HG03439 (cell line): ENCODE data around the gene PCBD2.
"Not testable (repeated sequence)": the region's sequence is repeated elsewhere in the genome, so short reads cannot be mapped to it uniquely, and the experiment has no call there.

Experiments
- ATAC-seq: cut with Tn5 transposase; IDR thresholded peaks from one replicate; pipeline ENCODE4 v1.9.1; 2021; ENCODE audit warnings: mild to moderate bottlenecking, moderate library complexity; ENCODE audit not compliant: unreplicated experiment

The PCBD2 gene

DNA sequence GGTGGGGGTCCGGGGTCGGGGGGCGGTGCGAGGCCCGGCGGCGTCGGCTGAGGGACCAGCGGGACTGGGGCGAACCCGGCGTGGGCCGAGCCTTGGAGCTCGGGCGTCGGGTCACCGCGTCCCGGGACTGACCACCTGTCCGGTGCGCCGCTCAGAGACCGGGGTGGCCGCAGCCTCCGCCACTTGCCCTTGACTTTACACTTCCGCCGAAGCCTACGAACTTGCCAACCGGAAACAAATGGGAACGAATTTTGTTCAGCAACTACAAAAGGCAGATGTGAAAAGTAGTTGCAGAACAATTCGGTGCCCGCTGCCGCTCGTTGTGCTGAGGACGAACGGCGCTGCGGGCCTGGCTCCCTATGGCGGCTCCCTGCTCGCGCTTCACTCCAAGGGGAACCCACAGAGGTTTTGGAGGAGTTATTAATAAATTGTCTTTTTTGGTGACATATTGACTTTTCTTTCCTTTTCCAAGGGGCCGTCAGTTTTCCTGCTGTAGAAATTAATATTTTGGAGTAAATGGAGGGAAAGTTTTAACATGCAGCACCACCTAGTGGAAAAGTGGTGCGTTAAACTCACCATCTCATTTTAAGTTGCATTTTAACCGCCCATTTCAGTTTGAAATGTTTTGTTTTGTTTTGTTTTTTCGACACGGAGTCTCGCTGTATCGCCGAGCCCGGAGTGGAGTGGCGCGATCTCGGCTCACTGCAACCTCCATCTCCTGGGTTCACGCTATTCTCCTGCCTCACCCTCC lies 490 bp downstream of the PCBD2 start:
- ATAC-seq = peak; percentile 40

DNA sequence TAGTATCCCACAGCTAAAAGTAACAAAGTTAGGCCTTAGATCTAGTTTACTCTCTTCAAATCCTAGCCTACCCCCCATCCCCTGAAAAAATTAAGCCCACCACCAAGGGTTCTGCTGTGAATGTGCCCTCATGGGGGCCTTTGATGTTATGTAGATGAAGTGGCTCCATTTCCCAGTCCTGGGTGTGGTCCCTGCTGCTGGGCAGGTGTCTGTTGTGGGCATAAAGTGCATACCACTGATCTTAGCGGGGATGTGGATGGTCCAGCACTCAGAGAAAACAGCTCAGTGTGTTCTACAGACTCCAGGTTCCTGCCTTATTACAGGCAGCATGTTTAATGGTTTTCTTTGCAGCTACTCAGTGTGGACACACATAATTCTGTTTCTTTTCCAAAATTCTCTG lies 1.9 kb downstream of the PCBD2 start:
- no peak for ATAC-seq

DNA sequence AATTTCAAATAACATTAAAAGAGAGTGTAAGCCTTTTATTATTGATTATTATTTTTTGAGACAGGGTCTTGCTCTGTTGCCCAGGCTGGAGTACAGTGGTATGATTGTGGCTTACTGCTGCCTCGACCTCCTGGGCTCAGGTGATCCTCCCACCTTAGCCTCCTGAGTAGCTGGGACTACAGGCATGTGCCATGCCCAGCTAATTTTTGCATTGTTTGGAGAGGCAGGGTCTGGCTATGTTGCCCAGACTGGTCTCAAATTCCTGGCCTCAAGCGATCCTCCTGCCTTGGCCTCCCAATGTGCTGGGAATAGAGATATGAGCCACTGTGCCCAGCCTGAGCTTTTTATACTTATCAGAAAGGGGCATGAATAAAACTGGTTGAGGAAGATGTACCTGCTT lies 5.8 kb downstream of the PCBD2 start:
- not testable (repeated sequence) for ATAC-seq

DNA sequence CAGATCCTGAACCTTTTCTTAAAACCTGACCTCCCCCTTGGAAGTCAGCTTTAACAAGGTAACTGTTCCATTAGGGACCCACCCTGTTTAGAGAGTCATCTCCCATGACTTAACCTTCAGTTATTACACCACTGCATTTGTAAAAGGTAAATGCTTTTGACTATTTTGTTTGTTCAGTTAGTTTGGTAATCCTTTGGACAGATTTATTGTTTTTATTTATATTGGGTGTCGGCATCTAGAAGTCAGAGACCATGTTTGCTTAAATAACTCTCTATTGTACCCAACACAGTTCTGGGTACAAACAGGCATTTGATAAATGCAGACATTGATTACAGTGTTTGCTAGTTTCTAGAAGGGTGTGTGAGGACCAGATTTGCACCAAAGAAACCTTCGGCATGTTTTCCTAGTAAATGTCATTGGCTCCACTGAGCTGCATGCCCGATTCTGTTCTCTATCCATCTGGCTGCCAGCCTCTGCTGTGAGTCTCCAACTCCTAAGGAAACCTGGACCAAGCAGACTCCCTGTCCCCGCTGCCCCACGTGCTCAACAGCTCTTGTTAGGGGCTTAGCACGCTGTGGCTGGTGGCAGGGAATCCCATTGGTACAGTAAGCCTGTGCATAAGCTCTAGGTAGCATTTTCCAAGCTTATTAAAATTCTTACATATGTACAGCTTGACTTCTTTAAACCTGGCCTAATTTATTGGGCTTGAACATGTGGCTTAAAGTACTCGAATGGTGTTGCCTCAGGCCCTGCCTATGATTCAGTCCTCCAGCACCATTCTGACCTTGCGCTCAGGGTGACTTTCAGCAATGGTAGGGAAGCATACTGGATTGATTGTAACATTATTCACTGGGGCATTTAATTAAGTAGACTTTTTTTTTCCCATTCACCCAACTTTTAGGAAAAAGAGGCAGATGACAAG lies 6.6 kb downstream of the PCBD2 start:
- ATAC-seq = no peak

DNA sequence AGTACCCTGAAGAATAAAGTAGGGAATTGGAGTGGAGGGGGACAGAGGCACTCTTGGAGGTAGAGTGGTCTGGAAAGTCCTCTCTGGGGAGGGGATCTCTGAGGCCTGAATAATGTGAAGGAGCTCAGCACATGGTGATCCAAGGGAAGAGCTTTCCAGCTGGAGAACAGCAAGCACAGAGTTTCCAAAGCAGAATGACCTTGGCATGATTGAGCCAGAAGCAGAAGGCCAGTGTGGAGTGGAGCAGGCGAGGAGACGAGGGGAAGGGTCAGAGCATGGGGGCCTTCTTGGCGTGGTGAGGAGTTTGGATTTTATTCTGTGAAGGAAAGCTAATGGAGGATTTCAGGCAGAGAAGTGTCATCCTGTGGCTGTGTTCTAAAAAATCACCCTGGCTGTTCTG lies 8.3 kb downstream of the PCBD2 start:
- ATAC-seq = no peak

DNA sequence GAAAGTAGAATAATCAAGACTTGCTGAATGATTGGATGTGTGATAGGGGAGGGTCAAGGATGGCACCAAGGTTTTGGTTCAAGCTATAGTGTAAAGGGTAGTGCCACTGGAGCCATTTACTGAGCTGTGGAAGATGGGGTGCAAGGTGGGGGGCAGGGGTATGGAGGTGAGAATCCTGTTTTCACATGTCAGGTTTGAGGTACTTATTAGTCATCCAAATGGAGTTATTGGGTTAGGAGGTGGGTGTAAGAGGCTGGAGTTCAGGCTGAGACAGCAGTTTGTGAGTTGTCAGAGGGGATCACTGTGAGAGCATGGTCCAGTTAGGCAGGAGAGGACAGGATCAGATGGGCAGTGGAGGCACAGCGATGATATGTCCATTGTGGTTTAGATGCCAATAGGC lies 8.9 kb downstream of the PCBD2 start:
- no peak for ATAC-seq

DNA sequence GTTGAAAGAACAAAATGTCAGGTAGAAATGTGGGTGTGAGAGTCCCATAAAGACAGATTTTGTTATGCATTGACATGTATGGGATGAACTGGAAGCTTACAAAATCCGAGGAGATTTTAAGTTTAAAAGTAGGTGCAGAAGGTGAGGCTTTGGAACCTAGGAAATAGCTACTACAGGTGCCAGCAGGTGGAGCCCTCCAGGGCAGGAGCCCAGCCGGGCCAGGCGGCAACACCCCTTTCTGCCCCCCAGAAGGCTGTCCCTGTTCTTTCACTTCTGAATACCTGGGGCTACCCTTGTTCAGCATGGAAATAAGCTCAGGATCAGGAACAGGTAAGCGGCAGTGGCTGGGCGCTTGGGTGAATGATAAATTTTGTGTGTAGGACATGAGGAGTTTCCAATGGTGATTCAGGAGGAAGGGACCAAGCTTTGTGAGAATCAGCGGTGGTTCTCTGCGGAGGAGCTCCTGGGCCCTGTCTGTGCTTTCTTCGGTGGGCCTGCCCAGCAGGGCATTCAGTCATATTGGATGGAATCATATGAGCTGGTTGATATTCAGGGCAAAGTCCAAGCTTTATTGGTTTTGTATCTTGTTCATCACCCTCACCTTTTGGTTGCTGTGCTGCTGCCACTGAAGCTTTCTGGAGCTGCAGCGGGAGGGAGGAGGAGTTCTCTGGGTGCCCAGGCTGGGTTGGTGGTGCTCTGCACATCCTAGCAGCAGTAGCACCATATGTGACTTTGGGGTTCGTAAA lies 12.3 kb downstream of the PCBD2 start:
- no peak for ATAC-seq

DNA sequence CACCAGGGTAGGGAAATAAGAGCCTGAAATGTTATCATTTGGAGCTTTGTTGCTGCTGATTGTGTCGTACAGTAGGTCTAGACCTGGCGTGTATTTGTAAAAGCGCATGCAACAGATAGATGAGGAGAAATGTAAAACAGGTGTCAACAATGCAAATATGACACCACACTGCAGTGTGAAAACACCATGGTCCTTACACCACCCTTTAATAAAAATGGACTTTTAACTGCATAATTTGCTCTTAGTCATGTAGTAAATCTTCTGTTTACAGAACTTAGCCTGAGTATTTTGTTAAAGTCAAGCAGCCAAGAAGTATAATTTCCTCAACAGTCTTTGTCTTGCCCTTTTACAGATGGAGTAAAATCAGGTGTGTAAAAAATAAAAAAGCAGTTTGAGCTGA lies 13.9 kb downstream of the PCBD2 start:
- ATAC-seq = no peak

DNA sequence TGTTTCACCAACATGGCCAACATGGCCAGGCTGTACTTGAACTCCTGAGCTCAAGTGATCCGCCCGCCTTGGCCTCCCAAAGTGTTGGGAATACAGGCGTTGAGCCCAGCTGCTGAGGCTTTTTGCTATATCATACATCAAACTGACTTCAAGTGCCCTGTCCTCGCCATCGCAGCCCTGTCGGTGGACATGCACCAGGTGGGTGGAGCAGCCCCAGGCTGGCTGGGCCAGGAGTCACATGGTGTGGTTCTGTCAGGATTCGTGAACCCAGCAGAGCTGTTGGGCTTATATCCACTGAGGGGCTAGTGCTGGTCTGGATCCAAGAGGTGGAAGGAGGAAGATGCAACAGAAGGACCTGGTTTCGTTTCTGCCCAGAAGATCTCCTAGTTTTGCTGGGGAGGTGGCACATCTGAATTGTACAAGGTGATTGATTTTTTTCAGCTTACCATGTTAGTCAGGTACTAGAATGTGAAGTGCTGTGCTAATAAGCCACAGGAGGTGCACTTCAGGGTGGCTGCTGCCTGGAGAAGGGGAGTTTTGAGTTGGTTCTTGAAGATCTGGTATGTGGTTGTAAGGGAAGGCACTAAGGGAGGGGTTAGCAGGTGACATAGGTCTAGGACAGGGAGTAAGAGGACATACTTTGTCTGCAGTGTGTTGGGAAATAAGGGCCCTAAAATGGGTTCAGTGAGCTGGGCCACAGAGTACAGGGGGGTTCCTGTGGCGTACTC lies 16.1 kb downstream of the PCBD2 start:
- ATAC-seq = no peak

DNA sequence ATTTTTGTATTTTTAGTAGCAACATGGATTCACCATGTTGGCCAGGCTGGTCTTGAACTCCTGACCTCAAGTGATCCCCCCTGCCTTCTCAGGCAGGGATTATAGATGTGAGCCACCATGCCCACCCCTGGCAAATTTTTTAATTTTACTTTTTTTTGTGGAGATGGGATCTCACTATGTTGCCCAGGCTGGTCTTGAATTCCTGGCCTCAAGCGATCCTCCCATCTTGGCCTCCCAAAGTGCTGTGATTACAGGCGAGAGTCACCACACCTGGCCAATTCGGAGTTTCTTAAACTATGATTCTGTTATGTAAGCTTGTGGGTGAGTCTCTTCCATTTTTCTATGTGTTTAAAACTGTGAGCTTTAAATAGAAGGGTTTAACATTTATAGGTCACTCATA lies 27.6 kb downstream of the PCBD2 start:
- no peak for ATAC-seq

DNA sequence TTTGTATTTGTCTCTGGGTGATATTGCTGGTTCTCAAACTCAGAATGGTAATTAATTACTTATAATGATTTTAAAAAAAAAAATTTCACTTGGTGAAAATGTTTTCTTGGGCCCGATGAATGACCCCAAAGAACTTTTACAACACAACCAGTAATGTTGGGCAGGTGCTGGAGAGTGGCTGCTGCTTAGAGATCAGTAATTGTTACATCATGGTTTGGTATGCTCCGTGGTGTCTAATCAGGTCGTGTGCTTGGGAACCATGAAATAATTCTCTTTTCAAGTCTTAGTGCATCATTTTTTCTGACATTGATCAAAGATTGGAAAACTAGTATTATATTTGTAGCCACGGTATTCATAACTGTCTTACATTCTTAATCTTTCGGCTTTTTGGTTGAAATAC lies 29.3 kb downstream of the PCBD2 start:
- no peak for ATAC-seq

DNA sequence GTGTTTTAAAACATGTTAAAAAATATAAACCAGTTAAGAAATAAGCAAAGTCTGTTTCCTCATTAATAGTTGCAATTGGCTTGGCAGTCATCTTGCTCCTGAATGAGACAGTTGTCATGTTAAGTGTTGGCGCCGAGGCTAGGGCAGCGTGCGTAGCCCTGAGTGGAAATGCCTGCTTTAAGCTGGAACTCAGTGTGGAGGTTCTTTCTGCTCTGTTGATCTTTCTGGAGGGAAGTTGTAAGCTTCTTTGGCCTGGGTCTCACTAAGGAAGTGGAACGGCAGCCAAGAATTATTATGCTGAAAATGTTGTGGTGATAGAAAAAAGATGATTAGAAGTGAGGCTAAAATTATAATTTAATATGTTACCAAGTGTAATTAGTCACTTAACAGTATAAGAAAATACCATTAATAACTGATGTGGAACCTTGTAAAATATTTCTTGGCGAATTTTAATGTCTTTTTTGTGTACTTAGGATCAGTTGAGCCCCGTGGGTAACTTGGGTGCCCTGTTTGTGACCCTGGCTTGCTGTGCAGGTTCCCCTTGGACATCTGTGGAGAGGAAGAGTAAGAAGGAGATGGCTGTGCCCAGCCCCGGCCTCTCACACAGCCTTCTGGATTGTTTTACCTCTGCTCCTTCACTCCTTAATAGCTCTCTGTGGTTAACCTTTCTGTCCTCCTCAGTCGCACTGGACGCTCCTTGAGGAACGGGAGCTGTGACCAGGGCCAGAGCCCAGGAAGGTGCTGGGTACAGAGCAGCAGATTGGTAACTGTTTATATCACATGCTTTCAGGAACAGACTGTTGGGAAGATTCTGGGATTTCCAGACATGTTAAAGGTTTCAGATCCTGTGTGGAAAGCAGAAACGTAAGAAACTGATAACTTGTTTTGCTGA lies 31.0 kb downstream of the PCBD2 start:
- ATAC-seq = no peak

DNA sequence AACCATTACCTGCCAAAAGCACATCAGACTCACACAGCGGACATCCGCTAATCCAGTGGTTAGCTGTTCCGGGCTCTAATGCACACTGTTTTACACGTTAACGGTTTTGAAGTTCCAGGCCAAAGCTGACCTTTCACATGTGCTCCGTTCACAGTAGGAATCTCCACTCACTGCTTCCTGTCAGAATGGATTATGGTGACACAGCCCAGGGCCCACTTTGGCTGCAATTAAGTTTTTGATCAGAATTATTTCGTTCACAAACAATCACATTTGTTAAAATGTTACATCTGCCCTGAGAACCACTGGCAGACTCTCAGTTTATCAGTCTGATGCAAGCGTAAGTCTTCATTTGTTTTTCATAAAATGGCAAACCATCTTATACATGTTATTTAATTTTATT lies 32.6 kb downstream of the PCBD2 start:
- no peak for ATAC-seq

DNA sequence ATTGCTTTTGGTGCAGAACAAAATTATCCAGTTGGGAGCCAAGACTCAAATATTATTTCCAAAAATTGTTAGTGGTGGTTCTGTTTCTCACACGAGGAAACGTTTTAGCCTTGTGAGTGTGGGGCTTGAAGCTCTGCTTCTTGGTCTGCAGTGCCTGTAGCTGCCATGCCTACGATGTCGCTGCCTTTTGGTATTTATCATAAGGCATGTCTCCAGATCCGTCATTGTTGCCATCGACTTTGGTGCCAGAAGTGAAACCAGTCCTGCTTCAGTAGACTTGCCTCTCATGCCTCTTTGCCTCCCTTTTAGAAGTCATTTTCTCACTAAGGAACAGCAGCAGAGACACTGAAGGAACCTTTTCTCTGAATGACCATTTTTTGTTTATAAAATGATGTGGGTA lies 33.1 kb downstream of the PCBD2 start:
- ATAC-seq = no peak

DNA sequence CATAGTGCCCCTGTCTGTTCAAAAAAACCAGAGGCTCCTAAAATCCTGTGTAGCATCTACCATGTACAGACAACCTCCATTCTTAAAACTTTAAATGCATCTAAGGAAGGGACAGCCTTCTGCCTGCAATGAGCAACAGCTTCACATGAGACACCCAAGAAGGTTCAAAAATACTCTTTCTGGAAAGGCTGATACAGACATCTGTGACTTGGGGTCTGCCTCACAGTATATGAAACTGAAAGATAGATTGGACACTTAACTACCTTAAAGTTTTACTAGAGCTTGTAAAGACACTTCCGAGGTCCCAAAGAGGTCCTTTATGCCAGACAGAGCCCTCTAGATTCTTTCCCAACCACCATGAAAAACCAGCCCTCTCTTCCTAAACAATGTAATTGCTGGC lies 34.6 kb downstream of the PCBD2 start:
- no peak for ATAC-seq

DNA sequence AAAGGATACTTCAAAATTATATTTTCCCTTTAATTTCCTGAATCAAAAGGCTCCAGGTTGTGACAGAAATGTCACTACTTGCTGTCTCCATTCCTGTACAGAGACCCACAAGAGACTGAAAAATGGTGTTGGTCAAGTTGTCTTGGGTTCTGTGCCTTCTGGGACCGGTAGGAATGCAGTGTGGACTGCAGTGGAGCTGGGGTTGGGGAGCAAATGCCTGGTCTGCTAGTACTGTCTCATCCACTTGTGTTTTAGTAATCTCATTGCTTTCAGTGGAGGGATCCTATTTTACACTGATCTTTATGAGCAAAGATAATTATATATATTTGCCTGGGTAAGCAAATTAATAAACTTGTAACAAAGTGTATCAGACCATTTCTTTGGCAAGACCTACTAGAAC lies 38.6 kb downstream of the PCBD2 start:
- no peak for ATAC-seq

DNA sequence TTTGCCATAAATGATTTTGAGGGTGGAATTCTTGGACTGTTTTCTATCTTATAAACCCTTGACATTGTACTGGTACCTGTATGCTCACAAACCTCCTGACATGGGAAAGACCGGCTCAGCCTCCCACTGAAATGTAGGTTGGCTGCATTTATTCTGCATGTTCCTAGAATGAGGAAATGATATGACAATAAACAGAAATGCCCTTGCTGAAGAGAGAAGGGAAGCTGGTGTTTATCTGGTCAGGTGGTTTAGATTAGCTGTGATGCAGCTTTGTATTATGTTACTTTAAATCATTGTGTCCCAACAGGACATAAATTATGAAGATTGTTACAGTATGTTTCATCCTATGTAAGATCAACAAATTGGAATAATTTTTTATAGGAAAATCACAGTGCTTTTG lies 39.7 kb downstream of the PCBD2 start:
- ATAC-seq = no peak

DNA sequence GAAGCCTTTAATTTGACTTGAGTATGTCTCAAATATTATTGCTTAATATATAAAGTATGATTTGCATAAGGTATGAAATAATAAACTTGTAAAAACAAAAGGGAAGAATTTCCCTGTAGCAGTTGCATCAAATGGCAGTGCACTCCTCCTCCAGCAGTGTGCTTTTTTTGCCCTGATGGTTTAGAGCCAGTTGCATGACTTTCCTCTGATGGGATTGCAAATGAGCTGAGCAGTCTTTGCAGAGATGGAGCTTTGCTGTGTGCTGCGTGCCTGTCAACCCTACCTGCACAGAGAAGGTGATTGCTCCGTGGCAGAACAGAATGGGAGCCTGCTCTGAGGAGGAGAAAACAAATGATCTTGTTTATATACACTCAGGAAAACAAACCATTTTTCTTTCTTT lies 40.1 kb downstream of the PCBD2 start:
- ATAC-seq = no peak

DNA sequence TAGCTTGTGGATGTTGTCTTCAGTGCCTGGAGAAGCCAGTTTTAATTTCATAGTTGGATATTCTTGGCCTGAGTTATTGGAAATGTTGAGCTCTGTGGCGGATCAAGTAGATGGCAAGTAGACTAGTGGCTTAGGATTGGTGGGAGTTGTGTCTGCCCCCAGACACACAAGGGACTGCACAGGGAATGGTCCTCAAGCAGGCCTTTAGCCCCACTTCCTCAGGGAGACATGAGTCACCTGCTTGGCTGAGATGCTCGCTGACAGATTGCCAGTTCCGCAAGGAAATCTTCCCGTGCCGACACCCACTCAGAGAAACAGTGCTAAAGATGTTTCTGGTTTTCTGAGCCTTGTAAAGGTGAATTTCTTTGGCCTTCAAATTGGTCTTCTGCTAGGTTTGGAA lies 44.0 kb downstream of the PCBD2 start:
- ATAC-seq = no peak

DNA sequence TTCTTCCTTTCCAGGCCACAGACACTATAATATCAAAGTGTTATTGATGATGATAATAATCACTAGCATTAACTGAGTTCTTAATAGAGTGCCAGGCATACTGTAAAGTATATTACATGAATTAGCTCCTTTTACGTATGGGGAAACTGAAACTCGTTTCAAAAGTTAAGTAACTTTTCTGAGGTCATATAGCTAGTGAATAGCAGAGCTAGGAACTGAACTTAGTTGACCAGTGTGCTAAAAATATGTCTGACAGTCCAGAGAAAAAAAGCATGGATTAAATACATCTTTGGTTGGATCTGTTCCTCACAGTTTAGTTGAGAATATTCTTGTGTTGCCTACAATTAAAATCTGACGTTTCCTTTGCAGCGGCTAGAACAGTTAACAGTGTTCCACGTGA lies 44.4 kb downstream of the PCBD2 start:
- ATAC-seq = no peak
